Ishikawa (cell line): Measurements from ENCODE around the gene PRELID1.

Source experiments
- CEBPB ChIP-seq: IDR thresholded peaks from 2 replicates; pipeline ENCODE4 v1.6.1; 2012
- EGR1 ChIP-seq: IDR thresholded peaks from 2 replicates; pipeline ENCODE4 v1.6.1; 2012
- EP300 ChIP-seq: IDR thresholded peaks from 2 replicates; pipeline ENCODE4 v1.6.1; 2012; ENCODE audit warnings: borderline replicate concordance
- FOXM1 ChIP-seq: IDR thresholded peaks from 2 replicates; pipeline ENCODE4 v1.6.1; 2012; ENCODE audit warnings: low read depth, borderline replicate concordance
- NFIC ChIP-seq: IDR thresholded peaks from 2 replicates; pipeline ENCODE4 v1.6.1; 2012
- RAD21 ChIP-seq: IDR thresholded peaks from 2 replicates; pipeline ENCODE4 v1.6.1; 2012; ENCODE audit warnings: low read depth
- TAF1 ChIP-seq: IDR thresholded peaks from 2 replicates; pipeline ENCODE4 v1.6.1; 2012; ENCODE audit warnings: low read depth, mild to moderate bottlenecking
- TCF12 ChIP-seq: IDR thresholded peaks from 2 replicates; pipeline ENCODE4 v1.6.1; 2012; ENCODE audit warnings: low read depth
- TEAD4 ChIP-seq: IDR thresholded peaks from 2 replicates; pipeline ENCODE4 v1.6.1; 2012
- YY1 ChIP-seq: IDR thresholded peaks from 2 replicates; pipeline ENCODE4 v1.6.1; 2012; ENCODE audit warnings: low read depth
- TF ChIP-seq, protein P1 (sequence below): IDR thresholded peaks from 2 replicates; pipeline ENCODE4 v1.6.1; 2012; ENCODE audit warnings: low read depth, mild to moderate bottlenecking
- TF ChIP-seq, protein P2 (sequence below): IDR thresholded peaks from 2 replicates; pipeline ENCODE4 v1.6.1; 2012

DNA sequence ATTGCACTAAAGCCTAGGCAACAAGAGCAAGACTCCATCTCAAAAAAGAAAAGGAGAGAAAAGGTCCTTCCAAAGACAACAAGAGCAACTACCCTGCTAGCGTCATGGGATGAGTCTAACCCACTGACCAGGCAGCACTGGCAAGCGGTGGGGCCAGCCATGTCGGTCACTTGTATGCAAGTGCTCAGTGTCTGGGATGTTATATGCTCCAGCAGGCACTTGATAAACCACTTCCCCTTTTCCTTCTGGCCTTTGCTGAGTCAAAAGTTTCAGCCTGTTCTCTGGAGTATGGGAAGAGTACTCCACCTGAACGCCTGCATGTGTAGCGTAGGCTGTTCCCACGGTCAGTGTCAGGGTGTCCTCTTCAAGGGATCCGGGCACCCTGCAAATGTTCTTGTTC, 17.3 kb downstream of the PRELID1 start:
- no peak for TF ChIP-seq EP300
- TF ChIP-seq TAF1 = no peak
- no peak for TF ChIP-seq CEBPB
- no peak for TF ChIP-seq RAD21
- no peak for TF ChIP-seq EGR1
- TF ChIP-seq YY1 = no peak
- TF ChIP-seq, protein P1, sequence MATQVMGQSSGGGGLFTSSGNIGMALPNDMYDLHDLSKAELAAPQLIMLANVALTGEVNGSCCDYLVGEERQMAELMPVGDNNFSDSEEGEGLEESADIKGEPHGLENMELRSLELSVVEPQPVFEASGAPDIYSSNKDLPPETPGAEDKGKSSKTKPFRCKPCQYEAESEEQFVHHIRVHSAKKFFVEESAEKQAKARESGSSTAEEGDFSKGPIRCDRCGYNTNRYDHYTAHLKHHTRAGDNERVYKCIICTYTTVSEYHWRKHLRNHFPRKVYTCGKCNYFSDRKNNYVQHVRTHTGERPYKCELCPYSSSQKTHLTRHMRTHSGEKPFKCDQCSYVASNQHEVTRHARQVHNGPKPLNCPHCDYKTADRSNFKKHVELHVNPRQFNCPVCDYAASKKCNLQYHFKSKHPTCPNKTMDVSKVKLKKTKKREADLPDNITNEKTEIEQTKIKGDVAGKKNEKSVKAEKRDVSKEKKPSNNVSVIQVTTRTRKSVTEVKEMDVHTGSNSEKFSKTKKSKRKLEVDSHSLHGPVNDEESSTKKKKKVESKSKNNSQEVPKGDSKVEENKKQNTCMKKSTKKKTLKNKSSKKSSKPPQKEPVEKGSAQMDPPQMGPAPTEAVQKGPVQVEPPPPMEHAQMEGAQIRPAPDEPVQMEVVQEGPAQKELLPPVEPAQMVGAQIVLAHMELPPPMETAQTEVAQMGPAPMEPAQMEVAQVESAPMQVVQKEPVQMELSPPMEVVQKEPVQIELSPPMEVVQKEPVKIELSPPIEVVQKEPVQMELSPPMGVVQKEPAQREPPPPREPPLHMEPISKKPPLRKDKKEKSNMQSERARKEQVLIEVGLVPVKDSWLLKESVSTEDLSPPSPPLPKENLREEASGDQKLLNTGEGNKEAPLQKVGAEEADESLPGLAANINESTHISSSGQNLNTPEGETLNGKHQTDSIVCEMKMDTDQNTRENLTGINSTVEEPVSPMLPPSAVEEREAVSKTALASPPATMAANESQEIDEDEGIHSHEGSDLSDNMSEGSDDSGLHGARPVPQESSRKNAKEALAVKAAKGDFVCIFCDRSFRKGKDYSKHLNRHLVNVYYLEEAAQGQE = no peak
- TF ChIP-seq NFIC = no peak
- TF ChIP-seq FOXM1 = no peak
- TF ChIP-seq, protein P2, sequence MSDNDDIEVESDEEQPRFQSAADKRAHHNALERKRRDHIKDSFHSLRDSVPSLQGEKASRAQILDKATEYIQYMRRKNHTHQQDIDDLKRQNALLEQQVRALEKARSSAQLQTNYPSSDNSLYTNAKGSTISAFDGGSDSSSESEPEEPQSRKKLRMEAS = no peak
- no peak for TF ChIP-seq TEAD4
- TF ChIP-seq TCF12 = no peak
